PFSK-1 (cell line): ENCODE measurements around the gene SIMC1.

ENCODE experiments used
- POLR2AphosphoS5 ChIP-seq: IDR thresholded peaks from 2 replicates; pipeline ENCODE4 v1.6.1; 2012; ENCODE audit warnings: low read depth, mild to moderate bottlenecking, control low read depth, low read length, moderate library complexity
- SIN3A ChIP-seq: IDR thresholded peaks from 2 replicates; pipeline ENCODE4 v1.6.1; 2012; ENCODE audit warnings: mild to moderate bottlenecking, low read length, moderate library complexity, borderline replicate concordance; ENCODE audit not compliant: insufficient read depth
- TAF1 ChIP-seq: IDR thresholded peaks from 2 replicates; pipeline ENCODE4 v1.6.1; 2012; ENCODE audit warnings: low read length, control low read depth, borderline replicate concordance; ENCODE audit not compliant: insufficient read depth
- TF ChIP-seq, protein P1 (sequence below), 2 experiments: IDR thresholded peaks; 2 replicates each; pipeline versions ENCODE4 v1.6.1 to v1.8.0; 2011 to 2012; ENCODE audit warnings: low read depth in 2 of 2, low read length in 2 of 2, control low read depth in 1 of 2, inconsistent platforms in 1 of 2, mild to moderate bottlenecking in 1 of 2, moderate library complexity in 1 of 2; ENCODE audit not compliant: insufficient read depth in 1 of 2

DNA sequence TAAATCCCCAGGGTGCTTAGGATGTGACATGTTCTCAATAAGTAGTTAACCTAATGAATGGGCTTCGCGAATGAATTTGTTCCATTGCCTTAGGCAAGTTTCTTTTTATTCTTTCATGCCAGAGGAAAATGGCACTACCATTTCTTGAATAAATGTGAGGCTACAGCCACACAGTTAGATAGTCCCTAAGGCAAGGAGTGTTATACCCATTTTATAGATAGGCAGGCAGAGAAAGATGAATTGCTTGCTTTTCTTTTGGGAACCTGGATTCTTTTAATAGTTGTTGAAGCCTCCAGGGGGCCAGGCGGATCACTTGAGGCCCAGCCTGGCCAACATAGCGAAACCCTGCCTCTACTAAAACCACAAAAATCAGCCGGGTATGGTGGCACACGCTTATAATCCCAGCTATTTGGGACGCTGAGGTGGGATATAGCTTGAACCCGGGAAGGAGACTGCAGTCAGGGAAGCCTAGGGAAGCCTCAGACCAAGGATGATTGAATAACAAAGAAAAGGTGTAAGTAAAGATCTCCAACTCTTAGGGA, 149.2 kb downstream of the SIMC1 start:
- TF ChIP-seq POLR2AphosphoS5 (no peak), TAF1 (no peak), SIN3A (no peak)
- TF ChIP-seq, protein P1, sequence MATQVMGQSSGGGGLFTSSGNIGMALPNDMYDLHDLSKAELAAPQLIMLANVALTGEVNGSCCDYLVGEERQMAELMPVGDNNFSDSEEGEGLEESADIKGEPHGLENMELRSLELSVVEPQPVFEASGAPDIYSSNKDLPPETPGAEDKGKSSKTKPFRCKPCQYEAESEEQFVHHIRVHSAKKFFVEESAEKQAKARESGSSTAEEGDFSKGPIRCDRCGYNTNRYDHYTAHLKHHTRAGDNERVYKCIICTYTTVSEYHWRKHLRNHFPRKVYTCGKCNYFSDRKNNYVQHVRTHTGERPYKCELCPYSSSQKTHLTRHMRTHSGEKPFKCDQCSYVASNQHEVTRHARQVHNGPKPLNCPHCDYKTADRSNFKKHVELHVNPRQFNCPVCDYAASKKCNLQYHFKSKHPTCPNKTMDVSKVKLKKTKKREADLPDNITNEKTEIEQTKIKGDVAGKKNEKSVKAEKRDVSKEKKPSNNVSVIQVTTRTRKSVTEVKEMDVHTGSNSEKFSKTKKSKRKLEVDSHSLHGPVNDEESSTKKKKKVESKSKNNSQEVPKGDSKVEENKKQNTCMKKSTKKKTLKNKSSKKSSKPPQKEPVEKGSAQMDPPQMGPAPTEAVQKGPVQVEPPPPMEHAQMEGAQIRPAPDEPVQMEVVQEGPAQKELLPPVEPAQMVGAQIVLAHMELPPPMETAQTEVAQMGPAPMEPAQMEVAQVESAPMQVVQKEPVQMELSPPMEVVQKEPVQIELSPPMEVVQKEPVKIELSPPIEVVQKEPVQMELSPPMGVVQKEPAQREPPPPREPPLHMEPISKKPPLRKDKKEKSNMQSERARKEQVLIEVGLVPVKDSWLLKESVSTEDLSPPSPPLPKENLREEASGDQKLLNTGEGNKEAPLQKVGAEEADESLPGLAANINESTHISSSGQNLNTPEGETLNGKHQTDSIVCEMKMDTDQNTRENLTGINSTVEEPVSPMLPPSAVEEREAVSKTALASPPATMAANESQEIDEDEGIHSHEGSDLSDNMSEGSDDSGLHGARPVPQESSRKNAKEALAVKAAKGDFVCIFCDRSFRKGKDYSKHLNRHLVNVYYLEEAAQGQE (IDR thresholded peaks at IDR 0.05; ENCODE audit: insufficient read depth in 1 of 2, low read depth in 2 of 2, low read length in 2 of 2), result no peak
